Suppressor macrophage treated with lipopolysaccharide for 1 hour (primary cell): Measurements from ENCODE around the gene CEP170B.

ENCODE experiments used
- DNase-seq, 3 donors: peaks; one replicate each; pipeline ENCODE4 v3.0.0-alpha.2; 2020 to 2022

Gene CEP170B

DNA sequence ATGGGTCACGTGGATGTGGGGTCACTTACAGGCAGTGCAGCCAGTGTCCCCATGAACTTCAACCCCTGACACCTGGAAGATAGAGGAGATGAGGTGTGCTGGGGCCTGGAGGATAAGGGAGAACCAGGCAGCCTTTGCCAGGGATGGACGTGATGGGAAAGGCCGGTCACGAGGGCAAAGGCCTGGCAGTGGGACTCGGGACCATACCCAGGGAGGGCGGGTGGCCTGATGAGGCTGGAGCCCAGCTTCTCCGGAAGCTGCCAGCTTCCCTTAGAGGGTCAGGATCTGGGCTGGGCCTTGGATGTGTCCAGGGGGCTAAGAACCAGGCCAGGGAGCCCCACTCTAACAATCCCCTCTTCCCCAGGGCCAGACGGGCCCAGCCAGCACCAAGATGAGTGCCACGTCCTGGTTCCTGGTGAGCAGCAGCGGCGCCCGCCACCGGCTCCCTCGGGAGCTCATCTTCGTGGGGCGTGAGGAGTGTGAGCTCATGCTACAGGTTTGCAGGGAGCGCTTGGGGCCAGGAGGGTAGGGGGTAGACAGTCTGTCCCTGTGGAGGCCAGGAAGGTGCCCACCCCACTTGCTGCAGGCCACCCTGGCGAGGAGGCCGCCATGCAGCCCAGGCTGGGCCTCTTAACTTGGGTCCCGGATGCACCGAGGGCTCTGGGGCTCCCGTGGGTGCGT, 3.1 kb downstream of the CEP170B start:
- DNase-seq = no peak

DNA sequence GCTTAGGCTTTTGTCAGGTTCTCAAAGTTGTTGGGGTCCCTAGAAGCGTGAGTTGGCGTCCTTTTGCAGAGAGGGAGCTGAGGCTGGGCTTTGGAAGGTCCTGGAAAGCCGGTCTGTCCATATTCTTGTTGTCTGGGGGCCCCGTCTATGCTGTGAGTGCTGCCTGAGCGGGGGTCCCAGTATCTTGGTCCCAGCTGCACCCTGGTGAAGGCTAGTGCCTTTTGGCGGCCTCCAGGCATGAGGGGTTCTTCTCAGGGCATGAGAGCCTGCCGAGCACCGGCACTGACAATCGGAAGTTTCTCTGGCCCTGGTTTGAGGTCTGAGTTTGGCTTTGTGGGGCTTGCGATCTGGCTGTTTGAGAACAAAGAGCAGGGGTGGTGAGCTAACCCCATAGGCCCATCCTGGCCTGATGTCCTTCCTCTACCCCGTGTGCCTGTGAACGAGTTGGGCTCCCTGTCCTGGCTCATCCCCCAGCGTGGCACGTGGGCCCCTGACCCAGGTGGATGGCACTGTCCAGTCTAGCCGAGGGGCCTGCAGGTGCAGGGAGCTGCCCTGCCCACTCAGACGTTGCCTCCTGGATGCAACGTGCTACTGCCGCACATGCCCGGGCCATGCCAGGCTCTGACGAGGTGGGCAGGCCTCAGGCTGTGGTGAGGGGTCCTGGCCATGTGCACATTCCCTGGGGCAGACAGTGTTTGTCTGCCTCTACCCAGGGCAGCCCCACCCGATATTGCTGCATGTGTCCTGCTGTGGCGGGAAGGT, 3.9 kb downstream of the CEP170B start:
- no peak for DNase-seq

DNA sequence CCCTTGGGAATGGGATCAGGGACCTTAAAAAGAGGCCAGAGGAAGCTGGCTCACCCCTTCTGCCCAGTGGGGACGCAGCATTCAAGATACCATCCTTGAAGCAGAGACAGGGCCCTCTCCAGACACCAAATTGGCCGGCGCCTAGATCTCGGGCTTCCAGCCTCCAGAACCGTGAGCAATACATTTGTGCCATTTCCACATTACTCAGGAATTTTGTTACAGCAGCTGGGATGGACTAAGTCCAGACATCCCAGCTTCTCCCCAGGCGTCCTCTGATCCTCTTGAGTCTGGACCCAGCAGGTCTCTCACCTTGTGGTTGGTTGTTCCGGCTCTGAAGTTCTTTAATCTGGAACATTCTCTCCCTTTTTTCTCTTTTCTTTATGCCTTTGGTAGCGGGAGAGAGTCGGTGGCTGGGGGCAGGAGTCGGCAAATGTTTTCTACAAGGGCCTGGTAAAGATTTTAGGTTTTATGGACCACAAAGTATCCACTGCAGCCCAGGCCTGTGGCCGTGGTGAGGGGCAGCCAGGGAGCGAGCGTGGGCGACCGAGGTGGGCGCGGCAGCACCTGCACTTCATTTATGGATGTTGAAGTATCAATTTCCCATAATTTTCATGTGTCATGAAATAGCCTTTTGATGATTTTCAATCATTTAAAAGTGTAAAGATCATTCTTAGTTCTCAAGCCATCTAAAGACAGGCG, 4.8 kb downstream of the CEP170B start:
- DNase-seq = no peak

DNA sequence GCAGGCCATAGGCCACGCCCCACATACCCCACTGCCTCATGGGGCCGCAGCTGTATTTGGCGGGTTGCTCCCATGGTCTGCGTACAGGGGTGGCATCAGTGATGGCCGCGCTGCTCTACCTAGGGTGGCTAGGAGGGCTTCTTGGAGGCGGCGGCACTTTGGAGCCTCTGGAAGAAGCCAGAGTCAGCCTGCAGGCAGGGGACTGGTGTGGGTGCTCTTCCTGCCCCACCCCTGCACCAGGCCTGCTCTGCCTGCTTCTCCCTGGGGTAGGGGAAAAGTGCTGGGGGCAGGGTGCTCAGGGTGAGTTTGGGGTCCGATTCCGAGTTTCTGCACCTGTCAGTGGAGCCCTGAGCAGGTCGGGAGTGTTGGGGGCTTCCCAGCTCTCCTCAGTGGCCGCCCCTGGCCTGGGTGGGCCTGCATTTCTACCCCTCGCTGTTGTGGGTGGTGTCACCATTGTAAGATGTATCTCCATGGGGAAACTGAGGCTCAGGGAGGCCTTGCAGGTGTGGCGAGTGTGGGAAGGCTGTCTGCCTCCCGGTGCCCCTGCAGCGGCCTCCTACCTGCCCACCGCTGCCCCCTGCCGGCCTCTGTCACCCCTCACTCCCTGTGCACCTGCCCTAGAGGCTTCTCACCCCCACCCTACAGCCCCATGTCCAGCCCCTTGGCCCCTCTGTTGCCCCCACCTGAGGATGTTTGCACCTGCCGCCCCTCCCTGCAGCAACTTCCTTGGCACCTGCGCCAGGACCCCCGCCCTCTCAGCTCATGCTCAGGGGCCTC, 5.5 kb downstream of the CEP170B start:
- peak; percentile 18 to 61 (median 27) for DNase-seq

DNA sequence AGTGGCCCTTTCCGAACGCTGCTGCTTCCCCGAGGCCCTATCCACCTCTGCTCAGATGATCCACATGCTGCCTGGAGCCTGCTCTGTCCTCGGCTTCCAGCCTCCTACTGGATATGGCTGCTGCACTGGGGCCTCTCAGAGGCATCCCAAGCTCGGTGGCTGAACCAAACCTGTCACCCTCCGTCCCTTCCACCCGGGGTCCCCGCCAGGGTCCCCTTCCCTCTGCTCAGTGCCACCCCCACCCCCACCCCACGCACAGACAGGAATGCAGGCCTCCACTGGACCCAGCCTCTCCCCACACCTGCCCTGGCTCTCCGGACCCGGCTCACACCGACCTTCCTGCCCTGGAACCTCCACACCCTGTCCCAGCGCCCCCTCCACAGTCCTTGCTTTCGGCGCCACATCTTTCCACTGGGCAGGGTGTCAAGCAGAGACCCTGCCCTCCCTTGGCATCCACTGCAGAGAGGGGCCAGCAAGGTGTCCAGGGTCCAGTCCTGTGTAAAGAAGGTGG, 6.1 kb downstream of the CEP170B start:
- no peak for DNase-seq

DNA sequence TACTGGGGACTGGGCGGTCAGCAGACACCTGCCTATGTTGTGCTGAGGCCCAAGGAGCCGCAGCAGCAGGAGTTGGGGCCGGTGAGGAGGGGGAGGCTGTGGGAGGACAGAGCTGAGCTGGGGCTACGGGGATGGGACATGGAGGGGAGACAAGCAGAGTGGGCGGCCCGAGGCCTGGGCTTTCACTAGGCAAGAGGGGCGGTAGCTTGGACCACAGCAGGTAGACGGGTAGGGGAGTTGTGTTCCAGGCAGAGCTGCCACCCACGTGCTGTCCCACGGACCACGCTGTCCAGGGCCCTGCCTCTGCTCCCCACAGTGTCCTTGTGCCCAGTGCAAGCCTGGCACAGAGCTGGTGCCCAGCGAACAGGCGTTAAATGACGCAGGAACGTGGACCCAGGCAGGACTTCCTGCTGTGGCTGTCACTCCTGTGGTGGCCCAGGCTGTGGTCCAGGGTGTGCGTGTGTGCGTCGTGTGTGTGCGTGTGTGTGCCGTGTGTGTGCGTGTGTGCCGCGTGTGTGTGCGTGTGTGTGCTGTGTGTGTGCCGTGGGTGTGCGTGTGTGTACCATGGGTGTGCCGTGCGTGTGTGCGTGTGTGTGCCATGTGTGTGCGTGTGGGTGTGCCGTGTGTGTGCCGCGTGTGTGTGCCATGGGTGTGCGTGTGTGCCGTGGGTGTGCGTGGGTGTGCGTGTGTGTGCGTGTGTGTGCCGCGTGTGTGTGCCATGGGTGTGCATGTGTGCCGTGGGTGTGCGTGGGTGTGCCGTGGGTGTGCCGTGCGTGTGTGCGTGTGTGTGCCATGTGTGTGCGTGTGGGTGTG, 6.8 kb downstream of the CEP170B start:
- peak in 1 of 3 donors; percentile 6 for DNase-seq

DNA sequence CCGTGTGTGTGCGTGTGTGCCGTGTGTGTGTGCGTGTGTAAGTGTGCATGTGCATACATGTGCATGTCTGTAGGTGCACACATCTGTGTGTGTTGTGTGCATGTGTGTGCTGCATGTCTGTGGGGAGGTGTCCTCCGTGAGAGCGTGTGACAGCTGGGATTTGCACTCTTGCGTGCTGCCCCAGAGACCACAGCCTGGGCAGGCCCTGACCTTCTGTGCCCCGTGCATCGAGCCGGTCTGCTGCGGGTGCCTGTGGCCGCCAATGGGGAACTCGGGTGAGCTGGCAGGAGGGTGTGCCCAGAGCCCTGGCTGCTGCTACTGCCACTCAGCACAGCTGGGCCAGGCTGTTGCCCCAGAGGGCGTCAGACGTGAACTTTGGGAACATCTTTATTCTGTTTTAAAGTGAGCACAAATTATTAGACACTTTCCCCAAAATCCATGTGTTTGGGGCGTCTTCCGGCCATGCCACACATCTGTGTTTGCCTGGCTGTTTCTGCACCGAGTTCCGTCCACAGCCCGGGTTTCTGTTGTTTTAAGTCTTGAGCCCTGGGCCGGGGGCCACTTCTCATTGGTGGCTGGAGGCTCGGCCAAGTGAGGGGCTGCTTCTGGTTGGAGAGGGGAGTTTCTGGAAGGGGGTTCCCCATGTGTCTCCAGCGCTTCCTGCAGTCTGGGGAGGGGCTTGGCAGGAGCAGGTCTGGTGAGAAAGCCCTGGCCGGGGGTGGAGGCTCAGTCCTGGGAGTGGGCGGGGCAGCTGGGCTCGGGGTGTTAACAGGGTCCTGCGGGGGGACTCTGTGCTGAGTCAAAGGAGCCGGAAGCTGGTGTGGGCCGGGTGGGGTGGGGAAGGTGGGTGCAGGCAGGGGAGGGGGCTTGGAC, 7.6 kb downstream of the CEP170B start:
- peak; percentile 64 to 78 (median 72) for DNase-seq

DNA sequence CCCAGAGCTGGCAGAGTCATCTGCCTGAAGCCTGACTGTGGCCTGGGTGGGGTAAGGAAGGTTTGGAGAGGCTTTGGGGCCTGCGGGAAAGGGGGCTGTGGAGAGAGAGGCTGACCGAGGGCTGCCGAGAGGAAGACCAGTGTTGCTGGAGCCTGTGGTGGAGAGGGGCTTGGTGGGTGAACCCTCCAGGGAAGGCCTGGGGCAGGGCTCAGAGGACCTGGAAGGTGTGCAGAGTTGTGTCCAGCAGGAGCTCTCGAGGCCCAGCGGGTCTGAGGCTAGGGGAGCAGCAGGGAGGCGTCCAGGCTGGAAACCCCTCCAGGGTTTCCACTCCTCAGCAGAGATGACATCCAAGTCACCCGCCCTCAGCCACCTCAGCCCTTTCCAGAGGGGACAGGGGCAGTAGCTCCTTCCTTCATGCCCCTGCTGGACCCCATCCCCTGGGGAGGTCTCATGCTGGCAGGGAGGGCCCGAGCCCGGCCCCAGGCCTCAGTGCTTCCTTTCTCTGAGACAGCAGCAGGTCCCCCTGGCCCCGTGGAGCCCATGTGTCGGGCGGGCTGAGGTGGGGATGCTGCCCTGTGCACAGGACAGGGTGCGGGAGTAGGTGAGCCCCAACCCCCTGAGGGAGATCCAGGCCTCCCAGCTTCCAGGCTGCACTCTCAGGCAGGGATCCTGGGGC, 8.4 kb downstream of the CEP170B start:
- no peak for DNase-seq

DNA sequence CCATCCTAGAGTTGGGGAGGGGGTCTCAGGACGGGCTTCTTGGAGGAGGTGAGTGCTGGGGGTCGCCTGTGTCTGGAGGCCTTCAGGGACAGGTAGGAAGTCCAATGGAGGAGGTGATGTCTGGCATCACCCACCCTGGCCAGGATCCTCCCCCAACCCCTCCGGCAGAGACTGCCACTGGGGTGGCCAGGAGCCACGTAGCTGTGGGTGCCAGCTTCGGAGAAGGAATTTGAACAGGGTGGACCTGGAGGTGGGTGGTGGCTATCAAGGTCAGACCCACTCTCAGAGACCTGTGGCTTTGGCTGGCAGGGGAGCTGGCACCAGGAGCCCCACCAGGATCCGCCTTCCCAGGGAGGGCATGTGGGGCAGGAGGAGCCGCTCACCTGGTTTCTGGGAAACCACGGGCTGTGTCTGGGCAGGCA, 9.1 kb downstream of the CEP170B start:
- DNase-seq = no peak

DNA sequence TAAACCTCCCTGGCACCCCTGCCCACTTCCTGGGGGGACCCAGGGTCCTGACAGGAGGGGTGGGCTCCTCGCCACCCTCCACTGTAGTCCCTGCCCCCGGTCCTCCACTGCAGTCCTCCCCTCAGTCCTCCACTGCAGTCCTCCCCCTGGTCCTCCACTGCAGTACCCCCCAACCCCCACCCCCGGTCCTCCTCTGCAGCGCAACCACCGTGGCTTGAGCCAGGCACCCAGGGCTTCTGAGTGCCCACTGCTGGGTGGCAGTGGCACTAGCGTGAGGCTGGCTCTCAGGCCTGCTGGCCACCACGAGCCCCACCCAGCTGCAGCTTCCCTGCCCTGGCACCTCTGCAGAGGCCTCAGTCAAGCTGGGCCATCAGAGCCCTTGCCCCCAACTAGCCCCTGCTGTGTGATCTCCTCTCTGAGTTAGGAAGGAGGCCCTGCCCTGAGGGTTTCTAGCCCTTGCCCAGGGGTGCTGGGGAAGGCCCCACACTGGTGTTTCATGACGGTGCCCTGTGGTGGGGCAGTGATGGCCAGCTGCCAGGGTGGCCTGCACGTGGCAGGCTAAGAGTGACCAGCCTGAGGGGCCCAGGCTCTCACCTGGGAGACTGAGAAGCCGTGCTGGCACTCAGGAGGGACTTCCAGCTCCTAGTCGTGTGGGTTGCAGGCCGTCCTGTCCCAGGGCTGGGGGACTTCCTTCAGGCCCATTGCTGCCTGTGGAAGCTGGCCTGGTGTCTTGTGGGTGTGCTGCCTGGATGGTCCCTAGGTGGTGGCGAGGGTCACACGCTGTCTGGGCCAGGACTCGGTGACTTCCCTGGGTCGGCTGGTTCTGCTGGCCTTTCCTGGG, 9.7 kb downstream of the CEP170B start:
- DNase-seq = peak in 1 of 3 donors; percentile 1

DNA sequence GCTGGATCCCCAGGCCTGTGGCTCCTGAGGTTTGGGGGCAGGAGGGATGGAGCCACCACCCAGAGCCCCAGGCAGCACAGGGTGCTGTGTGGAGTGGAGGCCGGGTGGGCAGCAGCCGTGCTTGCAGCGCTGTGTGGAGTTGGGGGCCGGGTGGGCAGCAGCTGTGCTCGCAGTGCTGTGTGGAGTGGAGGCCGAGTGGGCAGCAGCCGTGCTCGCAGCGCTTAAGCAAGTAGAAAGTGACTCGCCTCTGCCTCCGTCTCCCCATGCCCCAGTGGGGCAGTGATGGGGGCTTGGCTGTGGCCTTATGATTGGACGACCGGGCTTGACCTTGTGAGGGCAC, 10.3 kb downstream of the CEP170B start:
- no peak for DNase-seq

DNA sequence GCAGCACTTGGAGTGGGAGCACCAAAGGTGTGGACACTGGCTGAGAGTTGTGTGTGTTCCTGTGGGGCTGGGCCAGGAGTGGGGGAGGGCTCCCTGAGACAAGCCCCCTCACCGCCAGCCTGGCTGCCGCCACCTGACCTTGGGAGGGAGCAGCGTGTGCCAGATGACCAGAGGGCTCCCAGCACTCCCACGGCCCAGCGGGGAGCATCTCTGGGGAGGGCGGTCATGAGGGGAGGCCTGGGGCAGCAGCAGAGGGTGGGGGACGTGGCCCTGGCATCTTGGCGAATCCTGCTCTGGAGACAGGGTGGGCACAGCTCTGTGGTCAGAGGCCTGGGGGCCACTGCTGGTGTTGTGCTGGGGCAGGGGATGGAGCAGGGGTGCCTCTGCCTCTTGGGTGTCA, 10.7 kb downstream of the CEP170B start:
- DNase-seq = no peak

DNA sequence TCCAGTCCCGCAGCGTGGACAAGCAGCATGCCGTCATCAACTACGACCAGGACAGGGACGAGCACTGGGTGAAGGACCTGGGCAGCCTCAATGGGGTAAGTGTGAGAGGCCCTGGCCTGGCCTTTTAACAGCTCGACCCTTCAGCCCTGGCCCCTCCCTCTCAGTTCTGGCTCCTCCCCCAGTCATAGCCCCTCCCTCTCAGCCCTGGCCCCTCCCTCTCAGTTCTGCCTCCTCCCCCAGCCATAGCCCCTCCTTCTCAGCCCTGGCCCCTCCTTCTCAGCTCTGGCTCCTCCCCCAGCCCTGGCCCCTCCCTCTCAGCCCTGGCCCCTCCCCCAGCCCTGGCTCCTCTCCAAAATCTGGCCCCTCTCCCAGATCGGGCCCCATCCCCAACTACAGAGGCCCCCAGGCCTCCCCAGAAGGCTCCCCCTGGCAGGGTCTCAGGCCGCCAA, 11.2 kb downstream of the CEP170B start:
- peak; percentile 49 to 73 (median 51) for DNase-seq

DNA sequence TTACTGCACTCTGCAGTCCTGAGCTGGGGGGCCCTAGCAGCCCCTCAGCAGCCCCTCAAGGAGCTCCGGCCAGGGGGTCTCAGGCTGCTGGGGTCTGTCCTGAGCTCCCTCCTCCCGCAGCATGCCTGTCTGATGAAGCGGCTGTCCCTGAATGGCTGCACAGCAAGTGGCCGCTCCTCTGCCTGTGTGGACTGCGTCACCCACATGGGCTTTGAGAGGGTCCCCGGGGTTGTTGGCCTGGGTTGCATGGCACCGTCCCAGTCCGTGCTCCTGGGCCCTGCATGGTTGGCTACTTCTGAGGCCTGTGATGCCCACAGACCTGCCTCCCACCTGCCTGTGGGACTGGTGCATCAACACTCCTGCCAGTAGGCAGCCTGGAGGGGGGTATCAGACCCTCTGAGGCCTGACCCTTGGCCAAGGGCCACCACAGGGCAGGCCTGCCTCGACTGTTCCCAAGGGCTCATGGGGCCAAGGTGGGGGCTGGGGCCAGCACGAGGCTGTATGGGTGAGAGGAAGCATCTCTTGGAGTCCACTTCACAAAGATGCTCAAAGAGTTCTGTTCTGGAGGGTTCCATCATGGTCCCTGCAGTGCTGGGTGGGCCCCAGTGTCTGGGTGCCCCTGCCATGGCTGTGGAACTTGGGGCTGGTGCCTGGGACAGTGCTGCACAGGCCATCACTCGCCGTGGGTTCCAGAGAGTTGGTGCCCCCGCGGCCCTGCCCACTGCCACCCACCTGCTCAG, 12.2 kb downstream of the CEP170B start:
- no peak for DNase-seq

DNA sequence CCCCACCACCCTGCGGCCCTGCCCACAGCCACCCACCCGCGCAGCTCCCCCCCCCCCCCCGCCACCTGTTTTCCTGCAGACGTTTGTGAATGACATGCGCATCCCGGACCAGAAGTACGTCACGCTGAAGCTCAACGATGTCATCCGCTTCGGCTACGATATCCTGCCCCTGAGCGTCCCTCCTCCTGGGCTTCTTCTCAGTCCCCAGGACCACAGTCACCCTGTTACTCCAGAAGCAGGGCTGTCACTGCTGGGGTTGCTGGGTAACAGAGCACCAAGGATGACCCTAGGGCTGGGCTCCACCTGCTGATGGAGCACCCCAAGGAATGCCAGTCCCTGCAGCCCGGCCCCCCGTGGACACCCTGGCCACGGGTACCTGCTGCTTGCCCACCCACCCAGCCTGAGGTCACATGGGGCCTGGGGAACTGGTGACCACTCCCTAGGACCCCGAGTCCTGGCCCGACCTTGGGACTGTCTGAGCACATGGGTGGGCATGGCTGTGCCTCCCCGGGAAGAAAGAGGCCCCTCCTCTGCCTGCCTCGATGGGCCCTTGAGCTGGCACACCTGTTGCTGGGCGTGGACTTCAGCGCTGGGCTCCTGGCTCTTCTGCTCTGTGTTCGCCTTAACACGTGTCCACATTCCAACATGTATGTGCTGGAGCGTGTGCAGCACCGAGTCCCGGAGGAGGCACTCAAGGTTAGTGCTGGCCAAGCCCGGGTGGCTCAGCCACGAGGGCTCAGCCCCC, 12.9 kb downstream of the CEP170B start:
- no peak for DNase-seq

DNA sequence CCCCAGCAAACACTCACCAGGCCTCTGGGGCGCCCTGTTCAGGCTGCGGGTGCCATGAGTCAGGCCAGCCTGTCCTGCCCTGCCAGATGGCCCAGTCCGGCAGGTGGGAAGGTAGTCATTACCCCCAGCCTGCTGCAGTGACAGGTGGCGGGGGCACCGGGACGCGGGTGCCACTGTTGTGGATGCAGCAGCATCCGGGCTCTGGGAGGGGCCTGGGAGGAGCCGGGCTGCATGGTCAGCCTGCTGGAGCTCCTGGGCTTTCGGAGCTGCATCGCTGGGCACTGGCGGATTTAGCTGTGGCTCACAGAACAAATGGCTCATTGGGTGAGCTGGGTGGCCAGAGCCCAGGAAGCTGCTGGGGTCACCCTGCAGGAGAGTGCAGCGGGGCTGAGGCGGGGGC, 13.5 kb downstream of the CEP170B start:
- no peak for DNase-seq

DNA sequence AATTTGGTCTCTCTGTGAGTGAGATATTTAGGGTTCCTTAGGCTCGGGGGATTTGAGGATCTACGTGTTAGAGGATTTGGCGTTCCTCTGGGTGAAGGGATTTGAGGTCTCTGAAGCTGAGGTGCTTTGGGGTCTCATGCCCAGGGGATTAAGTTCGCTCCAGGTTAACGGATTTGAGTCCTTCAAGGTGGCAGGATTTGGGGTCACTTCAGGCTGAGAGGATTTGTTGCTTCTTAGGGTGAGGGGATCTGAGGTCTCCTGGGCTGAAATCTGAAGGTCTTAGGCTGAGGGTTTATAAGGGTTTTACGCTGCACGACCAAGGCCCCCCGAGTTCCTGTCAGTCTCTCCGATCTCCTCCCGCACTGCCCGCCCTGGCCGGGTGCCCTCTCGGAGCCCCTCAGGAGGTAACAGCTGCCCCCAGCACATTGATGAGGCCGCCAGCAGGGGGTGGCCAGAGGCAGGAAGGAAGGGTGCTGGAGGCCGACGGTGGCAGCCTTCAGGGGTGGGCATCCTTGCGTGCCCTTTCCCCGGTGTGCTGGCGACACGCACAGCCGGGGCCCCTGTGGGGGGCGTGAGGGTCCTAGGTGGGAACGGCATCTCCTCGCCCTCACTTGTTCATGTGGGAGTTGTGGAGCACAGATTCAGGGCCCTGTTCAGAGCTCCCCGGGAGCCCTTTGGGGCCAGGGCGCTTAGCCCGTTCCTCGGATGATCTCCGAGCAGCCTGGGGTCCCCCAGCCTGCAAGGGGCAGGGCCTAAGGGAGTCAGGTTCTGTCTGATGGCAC, 14.3 kb downstream of the CEP170B start:
- DNase-seq = no peak
